Measurements from ENCODE around the gene MORN1. TPM values are rescaled to one million over a fixed set of nuclear protein-coding genes. Genes with fewer than 3 reads are reported as not detected.
A peak's percentile ranks its signal among the peaks of the same experiment; 100 is the strongest.

The MORN1 gene
- total and polyA plus RNA-seq, 10 donors, result 1.9 to 13.5 (median 6.9) TPM

- Histone ChIP-seq H3K27me3 (replicated peaks in 1 of 7) (peaks cover 0 to 44% (median 9%) of the 10 kb centered on the region in 7 donors), H3K4me3 (peak overlapping the region in 1 of 8 donors; percentile 96), H3K9me3 (no peaks in the 10 kb centered on the region), H3K36me3 (peaks cover 0 to 9% (median 0%) of the 10 kb centered on the region in 6 donors), H3K27ac (peak overlapping the region in 5 of 8 donors; percentile 15 to 93 (median 88)), H3K4me1 (peaks cover 29 to 75% (median 53%) of the 10 kb centered on the region in 6 donors)
- TF ChIP-seq CTCF (IDR thresholded peaks at IDR 0.05 in 8 of 11, conservative IDR thresholded peaks at IDR 0.05 in 3 of 11), result peak; percentile 86 to 95 (median 92)
- peak; percentile 11 to 46 (median 25) for TF ChIP-seq POLR2AphosphoS5 (IDR thresholded peaks at IDR 0.05)
- no peak for TF ChIP-seq POLR2A (IDR thresholded peaks at IDR 0.05)
- intact Hi-C loops (cut with DNase I; ENCODE audit: low total_unique reads), result loop anchor here (5.0 kb wide), 1 partner anchor 133 kb away; no protein-coding TSS in a partner anchor
- DNase-seq, result peak; percentile 95
- WGBS, 5 donors, result 2 to 9% (median 3%) methylated on average over 12 to 25 of the region's 25 CpGs
These were observed 23.1 kb upstream of the MORN1 start for GRCh38 chr1:2414297-2414958.

GRCh38 chr1:2413495-2414296 lies 22.3 kb upstream of the MORN1 start:
- TF ChIP-seq POLR2A (IDR thresholded peaks at IDR 0.05), result no peak
- TF ChIP-seq CTCF (IDR thresholded peaks at IDR 0.05 in 8 of 11, conservative IDR thresholded peaks at IDR 0.05 in 3 of 11), result no peak
- TF ChIP-seq POLR2AphosphoS5 (IDR thresholded peaks at IDR 0.05), result no peak
- Histone ChIP-seq H3K27ac (peak overlapping the region in 7 of 8 donors; percentile 82 to 93 (median 90)), H3K36me3 (peaks cover 0 to 17% (median 5%) of the 10 kb centered on the region in 6 donors), H3K9me3 (no peaks in the 10 kb centered on the region), H3K27me3 (replicated peaks in 1 of 7) (peaks cover 0 to 37% (median 4%) of the 10 kb centered on the region in 7 donors), H3K4me3 (peak overlapping the region; percentile 75 to 97 (median 86)), H3K4me1 (peaks cover 29 to 75% (median 53%) of the 10 kb centered on the region in 6 donors)
- intact Hi-C loops (cut with DNase I; ENCODE audit: low total_unique reads), result loop anchor here (5.0 kb wide), 1 partner anchor 134 kb away; no protein-coding TSS in a partner anchor
- 40 to 52% (median 44%) methylated on average over 16 to 28 of the region's 28 CpGs for WGBS, 5 donors
- DNase-seq, result peak; percentile 86

GRCh38 chr1:2412773-2413494 lies 21.6 kb upstream of the MORN1 start:
- Histone ChIP-seq H3K4me1 (peaks cover 29 to 75% (median 53%) of the 10 kb centered on the region in 6 donors), H3K36me3 (peaks cover 0 to 24% (median 13%) of the 10 kb centered on the region in 6 donors), H3K27ac (peak overlapping the region; percentile 82 to 93 (median 89)), H3K4me3 (peak overlapping the region; percentile 75 to 97 (median 86)), H3K27me3 (replicated peaks in 1 of 7) (peaks cover 0 to 29% (median 2%) of the 10 kb centered on the region in 7 donors), H3K9me3 (no peaks in the 10 kb centered on the region)
- 0 to 4% (median 1%) methylated on average over 21 to 66 of the region's 66 CpGs for WGBS, 5 donors
- DNase-seq, result peak; percentile 90
- intact Hi-C loops (cut with DNase I; ENCODE audit: low total_unique reads), result loop anchor here (5.0 kb wide), 1 partner anchor 134 kb away; no protein-coding TSS in a partner anchor
- peak; percentile 64 to 76 (median 66) for TF ChIP-seq POLR2AphosphoS5 (IDR thresholded peaks at IDR 0.05)
- no peak for TF ChIP-seq POLR2A (IDR thresholded peaks at IDR 0.05)
- peak in 1 of 11 experiments; percentile 35 for TF ChIP-seq CTCF (IDR thresholded peaks at IDR 0.05 in 8 of 11, conservative IDR thresholded peaks at IDR 0.05 in 3 of 11)
